Measurements from ENCODE around the gene FBXL5. TPM values are rescaled to one million over a fixed set of nuclear protein-coding genes. Genes with fewer than 3 reads are reported as not detected.

The FBXL5 gene
- total and polyA plus RNA-seq, 2 donors (not counting 1 experiment from before 2014, with no cell fraction given), result 21.2 to 41.0 TPM

DNA sequence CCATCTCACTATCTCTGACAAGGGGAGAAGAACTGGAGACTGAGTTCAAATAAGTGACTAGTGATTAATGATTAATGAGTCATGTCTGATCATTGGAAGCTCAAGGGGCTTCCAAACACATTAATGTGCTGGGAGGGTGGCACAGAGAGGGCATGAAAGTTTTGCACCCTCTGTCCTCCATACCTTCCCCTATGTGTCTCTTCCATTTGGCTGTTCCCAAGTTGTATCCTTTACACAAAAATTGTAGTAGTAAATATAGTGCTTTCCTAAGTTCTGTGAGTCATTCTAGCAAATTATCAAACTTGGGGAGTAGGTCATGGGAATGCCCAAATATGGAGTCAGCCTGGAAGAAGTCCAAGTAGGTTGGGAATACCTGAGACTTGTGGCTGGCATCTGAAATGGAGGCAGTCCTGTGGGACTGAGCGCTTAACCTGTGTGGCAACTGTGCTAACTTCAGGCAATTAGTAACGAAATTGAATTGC, 22.4 kb upstream of the FBXL5 start:
- no peaks in the 10 kb centered on the region for H3K9me3 Mint-ChIP-seq (ENCODE audit: insufficient read depth)
- Histone ChIP-seq H3K27ac (ENCODE audit: low read length in 2 of 2) (no peak overlapping the region), H4K20me1 (ENCODE audit: control insufficient read depth, insufficient read depth, low read length, poor library complexity, severe bottlenecking) (no peaks in the 10 kb centered on the region), H3K4me2 (replicated peaks; ENCODE audit: low read depth, low read length, poor library complexity, severe bottlenecking) (no peak overlapping the region), H3K4me1 (ENCODE audit: control insufficient read depth in 2 of 2, insufficient read depth in 2 of 2, low read length in 2 of 2) (peaks cover 13 to 21% of the 10 kb centered on the region in 2 donors), H3K9ac (ENCODE audit: low read length) (no peak overlapping the region), H3K79me2 (ENCODE audit: control insufficient read depth, insufficient read depth, low read length) (peaks cover 11% of the 10 kb centered on the region), H3K27me3 (replicated peaks in 1 of 4; ENCODE audit: control extremely low read depth in 1 of 4, control insufficient read depth in 3 of 4, insufficient read depth in 4 of 4, low read length in 3 of 4) (no peaks in the 10 kb centered on the region), H3K36me3 (replicated peaks in 1 of 2; ENCODE audit: control extremely low read depth in 1 of 2, control insufficient read depth in 1 of 2, extremely low read depth in 1 of 2, insufficient read depth in 2 of 2, low read length in 1 of 2) (no peaks in the 10 kb centered on the region), H3K9me3 (ENCODE audit: control extremely low read depth in 1 of 3, control insufficient read depth in 2 of 3, insufficient read depth in 1 of 3, low read length in 2 of 3) (no peaks in the 10 kb centered on the region), H3K4me3 (ENCODE audit: control extremely low read depth in 1 of 5, extremely low read depth in 1 of 5, insufficient read depth in 1 of 5, low read depth in 2 of 5, low read length in 4 of 5) (no peak overlapping the region), H2AFZ (ENCODE audit: insufficient read depth, low read depth, low read length, poor library complexity, severe bottlenecking) (no peak overlapping the region)
- no peaks in the 10 kb centered on the region for H3K27me3 Mint-ChIP-seq
- TF ChIP-seq EZH2 (IDR thresholded peaks at IDR 0.05; ENCODE audit: borderline replicate concordance, insufficient read depth, low read depth, low read length, poor library complexity, severe bottlenecking), result no peak
- TF ChIP-seq, protein P1, sequence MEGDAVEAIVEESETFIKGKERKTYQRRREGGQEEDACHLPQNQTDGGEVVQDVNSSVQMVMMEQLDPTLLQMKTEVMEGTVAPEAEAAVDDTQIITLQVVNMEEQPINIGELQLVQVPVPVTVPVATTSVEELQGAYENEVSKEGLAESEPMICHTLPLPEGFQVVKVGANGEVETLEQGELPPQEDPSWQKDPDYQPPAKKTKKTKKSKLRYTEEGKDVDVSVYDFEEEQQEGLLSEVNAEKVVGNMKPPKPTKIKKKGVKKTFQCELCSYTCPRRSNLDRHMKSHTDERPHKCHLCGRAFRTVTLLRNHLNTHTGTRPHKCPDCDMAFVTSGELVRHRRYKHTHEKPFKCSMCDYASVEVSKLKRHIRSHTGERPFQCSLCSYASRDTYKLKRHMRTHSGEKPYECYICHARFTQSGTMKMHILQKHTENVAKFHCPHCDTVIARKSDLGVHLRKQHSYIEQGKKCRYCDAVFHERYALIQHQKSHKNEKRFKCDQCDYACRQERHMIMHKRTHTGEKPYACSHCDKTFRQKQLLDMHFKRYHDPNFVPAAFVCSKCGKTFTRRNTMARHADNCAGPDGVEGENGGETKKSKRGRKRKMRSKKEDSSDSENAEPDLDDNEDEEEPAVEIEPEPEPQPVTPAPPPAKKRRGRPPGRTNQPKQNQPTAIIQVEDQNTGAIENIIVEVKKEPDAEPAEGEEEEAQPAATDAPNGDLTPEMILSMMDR (IDR thresholded peaks at IDR 0.05), result no peak
- H3K4me1 Mint-ChIP-seq, result peaks cover 27% of the 10 kb centered on the region
- H3K4me3 Mint-ChIP-seq, result no peak overlapping the region
- no peak for DNase-seq
- intact Hi-C loops (cut with micrococcal nuclease), result no loop called here
- 80% methylated on average over 1 of the region's 2 CpGs for WGBS (ENCODE audit: insufficient coverage)
- ChIA-PET POLR2A (no interaction called here), CTCF (no interaction called here)
- no peak for ATAC-seq (ENCODE audit: low read depth)
- H3K27ac Mint-ChIP-seq, result no peak overlapping the region

DNA sequence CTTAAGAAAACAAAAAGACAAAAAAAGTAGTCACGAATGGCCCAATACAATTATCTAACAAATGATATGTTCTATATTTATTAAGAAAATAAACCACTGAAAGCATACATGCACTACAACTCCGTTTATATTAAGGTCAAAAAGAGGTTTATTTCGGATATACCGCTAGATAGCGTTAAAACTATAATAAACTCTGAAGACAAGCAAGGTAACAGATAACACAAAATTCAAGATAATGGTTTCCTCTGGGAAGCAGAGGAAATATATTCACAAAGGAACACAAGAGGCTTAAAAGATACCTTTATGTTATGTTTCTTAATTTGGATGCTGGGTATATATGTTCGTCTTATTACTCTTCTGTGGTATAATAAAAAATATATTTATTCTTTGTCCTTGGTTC, 21.7 kb upstream of the FBXL5 start:
- Histone ChIP-seq H3K36me3 (replicated peaks in 1 of 2; ENCODE audit: control extremely low read depth in 1 of 2, control insufficient read depth in 1 of 2, extremely low read depth in 1 of 2, insufficient read depth in 2 of 2, low read length in 1 of 2) (no peaks in the 10 kb centered on the region), H3K9me3 (ENCODE audit: control extremely low read depth in 1 of 3, control insufficient read depth in 2 of 3, insufficient read depth in 1 of 3, low read length in 2 of 3) (no peaks in the 10 kb centered on the region), H4K20me1 (ENCODE audit: control insufficient read depth, insufficient read depth, low read length, poor library complexity, severe bottlenecking) (no peaks in the 10 kb centered on the region), H3K4me2 (replicated peaks; ENCODE audit: low read depth, low read length, poor library complexity, severe bottlenecking) (no peak overlapping the region), H2AFZ (ENCODE audit: insufficient read depth, low read depth, low read length, poor library complexity, severe bottlenecking) (no peak overlapping the region), H3K4me3 (ENCODE audit: control extremely low read depth in 1 of 5, extremely low read depth in 1 of 5, insufficient read depth in 1 of 5, low read depth in 2 of 5, low read length in 4 of 5) (no peak overlapping the region), H3K27ac (ENCODE audit: low read length in 2 of 2) (no peak overlapping the region), H3K27me3 (replicated peaks in 1 of 4; ENCODE audit: control extremely low read depth in 1 of 4, control insufficient read depth in 3 of 4, insufficient read depth in 4 of 4, low read length in 3 of 4) (no peaks in the 10 kb centered on the region), H3K9ac (ENCODE audit: low read length) (no peak overlapping the region), H3K79me2 (ENCODE audit: control insufficient read depth, insufficient read depth, low read length) (peaks cover 7% of the 10 kb centered on the region), H3K4me1 (ENCODE audit: control insufficient read depth in 2 of 2, insufficient read depth in 2 of 2, low read length in 2 of 2) (peaks cover 9 to 15% of the 10 kb centered on the region in 2 donors)
- Mint-ChIP-seq H3K4me3 (no peak overlapping the region), H3K27ac (no peak overlapping the region), H3K4me1 (peaks cover 21% of the 10 kb centered on the region), H3K27me3 (no peaks in the 10 kb centered on the region), H3K9me3 (ENCODE audit: insufficient read depth) (no peaks in the 10 kb centered on the region)
- no peak for TF ChIP-seq EZH2 (IDR thresholded peaks at IDR 0.05; ENCODE audit: borderline replicate concordance, insufficient read depth, low read depth, low read length, poor library complexity, severe bottlenecking)
- TF ChIP-seq, protein P1 (IDR thresholded peaks at IDR 0.05), result no peak
- ChIA-PET CTCF (no interaction called here), POLR2A (no interaction called here)
- intact Hi-C loops (cut with micrococcal nuclease), result no loop called here
- no peak for DNase-seq
- WGBS (ENCODE audit: insufficient coverage), result no CpG with 5 or more reads among the region's 6 CpGs
- ATAC-seq (ENCODE audit: low read depth), result no peak
